WI38 (cell line): ENCODE measurements around the gene DCAF5.

ENCODE experiments used
- H3K4me3 ChIP-seq: 2 replicates; pipeline ENCODE4 v1.5.1; 2011; ENCODE audit warnings: low read depth, mild to moderate bottlenecking, control low read depth, low read length
- CTCF ChIP-seq: IDR thresholded peaks from 2 replicates; pipeline ENCODE4 v1.5.1; 2012; ENCODE audit warnings: low read depth, mild to moderate bottlenecking, control low read depth, low read length

The DCAF5 gene

DNA sequence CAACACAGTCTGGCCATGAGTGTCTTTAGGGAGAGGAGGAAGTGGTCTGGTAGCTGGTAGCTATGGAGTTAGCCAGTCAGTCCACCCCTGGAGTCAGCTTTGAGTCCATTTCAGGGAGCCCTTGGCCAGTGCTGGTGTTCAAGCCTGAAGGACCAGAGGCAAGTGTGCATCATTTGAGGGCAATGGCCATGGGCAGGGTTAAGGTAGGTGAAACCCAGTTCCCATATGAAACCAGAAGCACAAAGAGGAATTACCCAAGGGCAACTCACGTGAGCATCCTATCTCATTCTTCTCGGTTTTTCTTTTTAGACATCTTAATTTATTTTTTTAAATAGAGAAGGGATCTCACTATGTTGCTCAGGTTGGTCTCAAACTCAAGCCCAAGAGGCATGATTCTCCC lies 112.6 kb downstream of the DCAF5 start:
- TF ChIP-seq CTCF = no peak
- H3K4me3 ChIP-seq = no peak overlapping the region

DNA sequence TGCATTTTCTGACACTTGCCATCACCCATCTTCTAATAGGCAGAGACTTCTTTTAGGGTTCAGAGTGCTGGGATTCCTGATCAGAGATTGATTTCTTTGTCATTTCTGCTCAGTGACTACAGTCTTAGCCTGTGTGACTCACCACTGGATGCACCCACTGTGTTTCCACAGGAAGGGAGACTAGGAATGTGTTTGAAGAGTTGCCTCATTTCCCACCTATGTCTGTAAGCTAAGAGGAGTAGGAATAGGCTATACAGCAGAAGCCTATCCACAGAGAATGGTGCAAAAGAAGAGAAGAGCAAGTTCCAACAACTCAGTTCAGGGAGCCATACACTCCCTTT lies 113.7 kb downstream of the DCAF5 start:
- no peak overlapping the region for H3K4me3 ChIP-seq
- TF ChIP-seq CTCF = no peak

DNA sequence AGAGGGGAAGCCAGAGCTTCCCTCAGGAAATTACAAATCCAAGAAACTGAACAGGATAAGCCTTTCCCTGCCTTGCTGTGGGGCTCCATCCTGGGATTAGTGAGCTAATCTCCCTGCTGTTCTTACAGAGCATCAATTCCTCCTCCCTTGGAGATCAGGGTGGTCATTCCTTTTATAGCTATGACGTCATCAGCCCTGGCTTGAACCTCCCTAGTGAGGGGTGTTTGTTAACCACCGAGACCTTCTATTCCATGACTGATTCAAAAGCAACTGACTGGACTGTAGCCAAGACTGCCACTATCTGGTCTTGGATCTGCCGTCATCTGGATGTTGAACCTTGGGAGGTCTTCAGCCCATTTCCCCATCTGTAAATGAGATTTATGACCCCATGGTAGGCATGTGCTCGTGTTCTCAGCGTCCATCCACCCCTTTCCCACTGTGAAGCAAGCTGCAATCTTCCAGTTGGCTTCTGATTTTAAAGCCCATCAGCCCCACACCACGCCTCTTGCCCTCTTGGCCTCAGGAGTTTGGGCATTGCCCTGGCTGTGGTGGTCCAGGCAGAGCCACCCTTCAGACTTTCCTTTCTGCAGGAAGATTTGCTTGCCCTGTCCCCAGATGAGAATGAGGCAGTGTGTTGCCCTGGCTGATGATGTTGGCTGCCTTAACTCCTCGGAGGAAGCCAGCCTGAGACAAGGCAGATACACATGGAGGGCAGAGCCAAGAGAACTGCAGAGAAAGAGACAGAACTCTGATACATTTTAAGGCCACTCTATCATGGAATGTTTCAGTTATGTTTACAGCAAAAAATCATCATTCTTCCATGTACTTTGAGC lies 114.2 kb downstream of the DCAF5 start:
- H3K4me3 ChIP-seq = no peak overlapping the region
- TF ChIP-seq CTCF = no peak

- no peak for TF ChIP-seq CTCF
- no peak overlapping the region for H3K4me3 ChIP-seq
Observed at GRCh38 chr14:69037790-69038454, 115.0 kb downstream of the DCAF5 start.

- no peak for TF ChIP-seq CTCF
- no peak overlapping the region for H3K4me3 ChIP-seq
Observed at GRCh38 chr14:69036757-69037506, 116.0 kb downstream of the DCAF5 start.

GRCh38 chr14:69034612-69035262 lies 118.2 kb downstream of the DCAF5 start:
- H3K4me3 ChIP-seq = no peak overlapping the region
- no peak for TF ChIP-seq CTCF
